Loucy (cell line): Measurements from ENCODE around the gene GPR52.

ENCODE experiments used
- H2AFZ ChIP-seq: fragments of 200-600 bp; sonication (generic); 2 replicates; pipeline ENCODE4 v1.6.0; 2016; ENCODE audit warnings: antibody characterized with exemption, mild to moderate bottlenecking, low read length, moderate library complexity
- H3F3A ChIP-seq: fragments of 200-600 bp; 2 replicates; pipeline ENCODE4 v1.6.0; 2016; ENCODE audit warnings: antibody characterized with exemption, low read depth, mild to moderate bottlenecking
- H3K27me3 ChIP-seq: fragments of 200-600 bp; sonication (generic); 2 replicates; pipeline ENCODE4 v1.6.1; 2014; ENCODE audit warnings: low read length, mild to moderate bottlenecking; ENCODE audit not compliant: insufficient read depth, poor library complexity, severe bottlenecking
- H3K36me3 ChIP-seq: fragments of 200-600 bp; sonication (generic); 2 replicates; pipeline ENCODE4 v1.6.1; 2016; ENCODE audit warnings: low read length; ENCODE audit not compliant: insufficient read depth
- H3K4me1 ChIP-seq: fragments of 200-600 bp; sonication (generic); 2 replicates; pipeline ENCODE4 v1.5.1; 2014; ENCODE audit warnings: low read length, mild to moderate bottlenecking; ENCODE audit not compliant: insufficient read depth, poor library complexity, severe bottlenecking
- H3K4me2 ChIP-seq: fragments of 200-600 bp; sonication (generic); 2 replicates; pipeline ENCODE4 v1.6.0; 2014; ENCODE audit warnings: antibody characterized with exemption, low read length, low read depth, mild to moderate bottlenecking; ENCODE audit not compliant: poor library complexity, severe bottlenecking
- H3K4me3 ChIP-seq: fragments of 200-600 bp; sonication (generic); 2 replicates; pipeline ENCODE4 v1.5.1; 2014; ENCODE audit warnings: low read length, mild to moderate bottlenecking, mixed read lengths; ENCODE audit not compliant: poor library complexity, severe bottlenecking
- H3K79me2 ChIP-seq: fragments of 200-600 bp; sonication (generic); 2 replicates; pipeline ENCODE4 v1.6.1; 2014; ENCODE audit warnings: low read length; ENCODE audit not compliant: insufficient read depth
- H3K9ac ChIP-seq: fragments of 200-600 bp; sonication (generic); 2 replicates; pipeline ENCODE4 v1.6.0; 2014; ENCODE audit warnings: mild to moderate bottlenecking, low read depth, low read length, moderate library complexity; ENCODE audit not compliant: poor library complexity, severe bottlenecking
- H3K9me2 ChIP-seq: fragments of 200-600 bp; sonication (generic); replicated peaks from 2 replicates; pipeline ENCODE4 v1.6.1; 2016; ENCODE audit warnings: low read depth, low read length, mixed read lengths
- H3K9me3 ChIP-seq: fragments of 200-600 bp; sonication (generic); 2 replicates; pipeline ENCODE4 v1.6.1; 2014; ENCODE audit warnings: mild to moderate bottlenecking, antibody characterized with exemption, low read length, low read depth; ENCODE audit not compliant: insufficient read depth
- H4K20me1 ChIP-seq: fragments of 200-600 bp; sonication (generic); 2 replicates; pipeline ENCODE4 v1.6.0; 2014; ENCODE audit warnings: antibody characterized with exemption, low read length, mild to moderate bottlenecking; ENCODE audit not compliant: insufficient read depth, poor library complexity, severe bottlenecking
- CTCF ChIP-seq: fragments of 200-600 bp; sonication (generic); conservative IDR thresholded peaks from 2 replicates; pipeline ENCODE4 v1.5.1; 2014; ENCODE audit warnings: mild to moderate bottlenecking, antibody characterized with exemption, low read length
- EZH2phosphoT487 ChIP-seq: fragments of 200-600 bp; IDR thresholded peaks from 2 replicates; pipeline ENCODE4 v1.6.1; 2018; ENCODE audit warnings: antibody characterized with exemption, mild to moderate bottlenecking, moderate library complexity, borderline replicate concordance

GPR52 gene

GRCh38 chr1:174469687-174470086 lies 21.9 kb downstream of the GPR52 start:
- Histone ChIP-seq H3K27me3 (no peaks in the 10 kb centered on the region), H3K9me2 (no peaks in the 10 kb centered on the region), H3K9me3 (no peaks in the 10 kb centered on the region), H3K9ac (no peak overlapping the region), H3F3A (no peaks in the 10 kb centered on the region), H3K79me2 (no peaks in the 10 kb centered on the region), H3K4me1 (no peaks in the 10 kb centered on the region), H3K4me3 (no peak overlapping the region), H3K36me3 (no peaks in the 10 kb centered on the region), H4K20me1 (no peaks in the 10 kb centered on the region), H2AFZ (no peak overlapping the region), H3K4me2 (no peak overlapping the region)
- no peak for TF ChIP-seq EZH2phosphoT487
- no peak for TF ChIP-seq CTCF

GRCh38 chr1:174479281-174479680 lies 31.5 kb downstream of the GPR52 start:
- Histone ChIP-seq H3K9me2 (no peaks in the 10 kb centered on the region), H3K36me3 (no peaks in the 10 kb centered on the region), H3K27me3 (no peaks in the 10 kb centered on the region), H4K20me1 (no peaks in the 10 kb centered on the region), H3K9ac (no peak overlapping the region), H3K4me3 (no peak overlapping the region), H3K9me3 (no peaks in the 10 kb centered on the region), H2AFZ (no peak overlapping the region), H3F3A (no peaks in the 10 kb centered on the region), H3K4me1 (no peaks in the 10 kb centered on the region), H3K79me2 (no peaks in the 10 kb centered on the region), H3K4me2 (no peak overlapping the region)
- TF ChIP-seq EZH2phosphoT487 (no peak), CTCF (no peak)

- Histone ChIP-seq H3K79me2 (no peaks in the 10 kb centered on the region), H2AFZ (no peak overlapping the region), H3K4me3 (no peak overlapping the region), H3K4me1 (no peaks in the 10 kb centered on the region), H3K27me3 (no peaks in the 10 kb centered on the region), H3K4me2 (no peak overlapping the region), H4K20me1 (no peaks in the 10 kb centered on the region), H3F3A (no peaks in the 10 kb centered on the region), H3K9me2 (no peaks in the 10 kb centered on the region), H3K9ac (no peak overlapping the region), H3K9me3 (no peaks in the 10 kb centered on the region), H3K36me3 (no peaks in the 10 kb centered on the region)
- no peak for TF ChIP-seq EZH2phosphoT487
- TF ChIP-seq CTCF, result no peak
Measured at GRCh38 chr1:174480324-174480723, 32.6 kb downstream of the GPR52 start.
